Coronary artery (tissue), 2 donors: ENCODE data around the gene KDM4D.
A peak's percentile ranks its signal among the peaks of the same experiment; 100 is the strongest.

Experiments used
- DNase-seq: peaks from one replicate; pipeline ENCODE4 v3.0.0-alpha.2; 2017; ENCODE audit warnings: low spot score
- H3K27ac ChIP-seq, 2 donors: fragments of 200-600 bp; sonication (generic); one replicate each; pipeline ENCODE4 v1.5.1; 2016 to 2019
- H3K4me3 ChIP-seq: fragments of 200-600 bp; sonication (generic); 2 replicates; pipeline ENCODE4 v1.5.1; 2016; ENCODE audit warnings: mild to moderate bottlenecking, moderate library complexity
- CTCF ChIP-seq: fragments of 200-600 bp; sonication (generic); IDR thresholded peaks from one replicate; pipeline ENCODE4 v1.5.1; 2019; ENCODE audit warnings: antibody characterized with exemption

Gene KDM4D

GRCh38 chr11:94958121-94958696 lies 15.3 kb upstream of the KDM4D start:
- Histone ChIP-seq H3K27ac (no peak overlapping the region), H3K4me3 (no peak overlapping the region)
- TF ChIP-seq CTCF, result no peak
- no peak for DNase-seq

- no peak for DNase-seq
- no peak overlapping the region for H3K27ac ChIP-seq
These were observed 14.3 kb upstream of the KDM4D start for GRCh38 chr11:94959179-94959578.

GRCh38 chr11:94960488-94960887 lies 13.0 kb upstream of the KDM4D start:
- H3K4me3 ChIP-seq, result no peak overlapping the region
- DNase-seq, result no peak
- TF ChIP-seq CTCF, result no peak
- H3K27ac ChIP-seq, result no peak overlapping the region

More at GRCh38 chr11:94959179-94959578, 14.3 kb upstream of the KDM4D start:
- no peak for TF ChIP-seq CTCF
- H3K4me3 ChIP-seq, result no peak overlapping the region

GRCh38 chr11:94961255-94961654 lies 12.3 kb upstream of the KDM4D start:
- H3K4me3 ChIP-seq, result no peak overlapping the region
- no peak for TF ChIP-seq CTCF
- DNase-seq, result no peak
- no peak overlapping the region for H3K27ac ChIP-seq

GRCh38 chr11:94964934-94965333 lies 8.6 kb upstream of the KDM4D start:
- no peak overlapping the region for H3K4me3 ChIP-seq
- no peak for TF ChIP-seq CTCF
- DNase-seq, result no peak
- H3K27ac ChIP-seq, result no peak overlapping the region

- no peak overlapping the region for H3K4me3 ChIP-seq
- TF ChIP-seq CTCF, result peak; percentile 20
- no peak for DNase-seq
- H3K27ac ChIP-seq, result no peak overlapping the region
These were observed 5.1 kb upstream of the KDM4D start for GRCh38 chr11:94968334-94968958.

- no peak for DNase-seq
- peak overlapping the region; percentile 86 for H3K4me3 ChIP-seq
- H3K27ac ChIP-seq, result peak overlapping the region; percentile 70 to 73
- TF ChIP-seq CTCF, result no peak
These were observed 810 bp upstream of the KDM4D start for GRCh38 chr11:94972700-94973098.
